HEK293 (cell line): Measurements from ENCODE around the gene RASA1.

Experiments used
- CTCF ChIA-PET: fragments of 350-600 bp; formaldehyde crosslinking; extraction: SDS; loops from one replicate; lab custom pipeline; 2021; ENCODE audit warnings: antibody characterized with exemption; lab: Yijun Ruan, JAX
- POLR2A ChIA-PET: fragments of 300-600 bp; formaldehyde crosslinking; extraction: SDS; loops from one replicate; lab custom pipeline; 2020; ENCODE audit warnings: antibody characterized with exemption, inconsistent platforms; lab: Yijun Ruan, JAX
- H3K27ac ChIP-seq: fragments of 200-500 bp; sonication (Bioruptor generic); 2 replicates; pipeline ENCODE4 v1.5.1; 2014; ENCODE audit warnings: low read depth, low read length, control low read depth, inconsistent platforms; ENCODE audit errors: extremely low read depth
- H3K36me3 ChIP-seq, 2 experiments: fragments of 200-500 bp in 1 of 2; sonication (Bioruptor generic) in 1 of 2; 1 replicate in 1 of 2; 2 replicates in 1 of 2; pipeline ENCODE4 v1.5.1; 2014 to 2017; ENCODE audit warnings: inconsistent platforms in 2 of 2, low read length in 2 of 2; ENCODE audit not compliant: control insufficient read depth in 2 of 2, insufficient read depth in 1 of 2
- H3K4me1 ChIP-seq: fragments of 200-500 bp; sonication (Bioruptor generic); 2 replicates; pipeline ENCODE4 v1.5.1; 2014; ENCODE audit warnings: mild to moderate bottlenecking, low read length, inconsistent platforms; ENCODE audit not compliant: control insufficient read depth, insufficient read depth
- H3K4me3 ChIP-seq: 2 replicates; pipeline ENCODE4 v1.5.1; 2011; ENCODE audit warnings: low read depth, mild to moderate bottlenecking, control low read depth, low read length, moderate library complexity
- H3K9me3 ChIP-seq: fragments of 200-500 bp; sonication (Bioruptor generic); 2 replicates; pipeline ENCODE4 v1.5.1; 2014; ENCODE audit warnings: low read depth, low read length, inconsistent platforms; ENCODE audit not compliant: control insufficient read depth, insufficient read depth
- HOXC10 ChIP-seq: sonication (generic); formaldehyde crosslinking; IDR thresholded peaks from 2 replicates; pipeline ENCODE4 v1.8.1; 2023; ENCODE audit warnings: mild to moderate bottlenecking, missing genetic modification reagents
- REPIN1 ChIP-seq: fragments of 450-650 bp; formaldehyde crosslinking; IDR thresholded peaks from 2 replicates; pipeline ENCODE4 v1.5.1; 2017; ENCODE audit warnings: missing biosample characterization, missing genetic modification characterization, low read depth
- WT1 ChIP-seq: fragments of 450-650 bp; formaldehyde crosslinking; IDR thresholded peaks from 2 replicates; pipeline ENCODE4 v1.5.1; 2016; ENCODE audit warnings: missing biosample characterization, missing genetic modification characterization
- YY2 ChIP-seq: fragments of 450-650 bp; formaldehyde crosslinking; IDR thresholded peaks from 2 replicates; pipeline ENCODE4 v1.5.1; 2016; ENCODE audit warnings: missing biosample characterization, missing genetic modification characterization
- ZFHX2 ChIP-seq: fragments of 450-650 bp; formaldehyde crosslinking; conservative IDR thresholded peaks from 2 replicates; pipeline ENCODE4 v1.5.1; 2016; ENCODE audit warnings: missing biosample characterization, missing genetic modification characterization
- ZFP3 ChIP-seq: fragments of 450-650 bp; formaldehyde crosslinking; IDR thresholded peaks from 2 replicates; pipeline ENCODE4 v1.5.1; 2016; ENCODE audit warnings: low read depth, missing biosample characterization, missing genetic modification characterization
- ZFP37 ChIP-seq: fragments of 450-650 bp; formaldehyde crosslinking; IDR thresholded peaks from 2 replicates; pipeline ENCODE4 v1.5.1; 2016; ENCODE audit warnings: missing biosample characterization, missing genetic modification characterization
- ZNF24 ChIP-seq: fragments of 450-650 bp; formaldehyde crosslinking; IDR thresholded peaks from 2 replicates; pipeline ENCODE4 v1.5.1; 2016; ENCODE audit warnings: missing biosample characterization, missing genetic modification characterization
- ZNF248 ChIP-seq: fragments of 450-650 bp; formaldehyde crosslinking; IDR thresholded peaks from 2 replicates; pipeline ENCODE4 v1.5.1; 2017; ENCODE audit warnings: missing biosample characterization, missing genetic modification characterization
- ZNF335 ChIP-seq: fragments of 450-650 bp; formaldehyde crosslinking; conservative IDR thresholded peaks from 2 replicates; pipeline ENCODE4 v1.5.1; 2016; ENCODE audit warnings: missing biosample characterization, missing genetic modification characterization
- ZNF48 ChIP-seq: fragments of 450-650 bp; formaldehyde crosslinking; IDR thresholded peaks from 2 replicates; pipeline ENCODE4 v1.5.1; 2016; ENCODE audit warnings: missing biosample characterization, missing genetic modification characterization
- ZNF830 ChIP-seq: fragments of 450-650 bp; IDR thresholded peaks from 2 replicates; pipeline ENCODE4 v1.5.0; 2018; ENCODE audit warnings: missing biosample characterization, missing genetic modification characterization, low read depth, mild to moderate bottlenecking, moderate library complexity
- TF ChIP-seq, protein P1 (sequence below): fragments of 450-650 bp; formaldehyde crosslinking; IDR thresholded peaks from 2 replicates; pipeline ENCODE4 v1.5.1; 2016; ENCODE audit warnings: missing biosample characterization, missing genetic modification characterization, borderline replicate concordance
- TF ChIP-seq, protein P2 (sequence below): fragments of 450-650 bp; formaldehyde crosslinking; IDR thresholded peaks from 2 replicates; pipeline ENCODE4 v1.5.1; 2017; ENCODE audit warnings: missing biosample characterization, missing genetic modification characterization
- TF ChIP-seq, protein P3 (sequence below): fragments of 450-650 bp; formaldehyde crosslinking; IDR thresholded peaks from 2 replicates; pipeline ENCODE4 v1.5.1; 2016; ENCODE audit warnings: missing biosample characterization, missing genetic modification characterization, low read depth
- TF ChIP-seq, protein P4 (sequence below): fragments of 450-650 bp; formaldehyde crosslinking; IDR thresholded peaks from 2 replicates; pipeline ENCODE4 v1.5.1; 2016; ENCODE audit warnings: missing biosample characterization, missing genetic modification characterization
- TF ChIP-seq, protein P5 (sequence below): fragments of 450-650 bp; formaldehyde crosslinking; IDR thresholded peaks from 2 replicates; pipeline ENCODE4 v1.5.1; 2016; ENCODE audit warnings: missing biosample characterization, missing genetic modification characterization

RASA1 gene

DNA sequence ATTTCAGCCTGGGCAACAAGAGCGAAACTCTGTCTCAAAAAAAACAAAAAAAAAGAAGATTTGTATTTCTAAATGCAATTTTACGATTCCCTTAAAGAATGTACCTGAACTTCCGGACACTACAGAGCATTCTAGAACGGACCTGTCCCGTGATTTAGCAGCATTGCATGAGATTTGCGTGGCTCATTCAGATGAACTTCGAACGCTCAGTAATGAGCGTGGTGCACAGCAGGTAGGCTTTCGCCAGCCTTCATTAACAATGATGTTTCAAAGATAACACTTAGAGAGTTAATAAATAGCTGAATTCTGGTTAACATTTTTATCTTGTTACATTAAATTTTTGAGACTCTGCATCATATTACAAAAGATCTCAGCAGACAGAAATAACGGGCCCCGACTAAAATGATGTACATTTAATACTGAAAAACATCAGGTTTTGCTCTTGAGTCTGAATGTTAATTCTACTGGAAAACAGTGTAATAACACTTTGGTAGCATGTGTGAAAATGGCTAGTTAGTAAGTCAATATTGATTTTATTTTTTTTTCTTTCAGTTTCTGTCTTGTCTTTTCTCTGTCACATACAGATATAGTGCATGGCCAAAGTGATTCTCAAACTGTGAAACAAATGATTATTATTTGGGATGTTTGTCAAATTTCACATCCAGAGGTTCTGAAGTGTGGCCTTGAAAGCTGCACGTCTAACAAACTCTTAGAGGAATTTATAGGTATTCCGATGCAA is 121.8 kb downstream of the RASA1 start:
- Histone ChIP-seq H3K36me3 (peaks cover 70 to 95% of the 10 kb centered on the region in 2 experiments), H3K4me1 (no peaks in the 10 kb centered on the region), H3K4me3 (no peak overlapping the region), H3K9me3 (no peaks in the 10 kb centered on the region), H3K27ac (no peak overlapping the region)
- TF ChIP-seq ZNF248 (tag by site-specific recombination): no peak
- no peak for TF ChIP-seq ZFHX2
- ChIA-PET CTCF (interaction anchor here (4.6 kb wide), 1 partner anchor 10 kb away, joined by 31 read pairs; no protein-coding TSS in a partner anchor), POLR2A (no interaction called here)

DNA sequence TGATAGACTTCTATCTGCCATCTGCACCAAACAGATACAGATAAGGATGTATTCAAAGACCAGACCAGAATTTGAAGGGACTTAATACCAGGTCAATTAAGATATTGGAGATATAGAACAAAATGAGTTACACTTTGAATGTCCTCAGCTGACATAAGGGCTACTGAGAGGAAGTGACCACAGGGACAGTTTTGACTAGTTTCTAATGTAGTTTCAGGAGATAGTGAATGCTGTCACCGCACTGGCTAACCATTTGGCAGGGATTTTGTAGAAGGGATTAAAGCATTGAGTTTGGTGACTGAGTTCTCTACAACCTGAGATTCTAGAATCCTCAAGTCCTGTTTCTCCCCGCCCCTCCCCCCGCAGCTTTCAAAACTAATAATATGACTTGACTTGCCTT is 122.4 kb downstream of the RASA1 start:
- ChIA-PET CTCF (interaction anchor here (0.9 to 4.6 kb wide), 2 partner anchors 10 to 402 kb away, joined by 5 to 31 read pairs; no protein-coding TSS in a partner anchor), POLR2A (no interaction called here)
- Histone ChIP-seq H3K27ac (no peak overlapping the region), H3K4me3 (no peak overlapping the region), H3K4me1 (no peaks in the 10 kb centered on the region), H3K36me3 (peaks cover 73 to 96% of the 10 kb centered on the region in 2 experiments)
- TF ChIP-seq, protein P1, sequence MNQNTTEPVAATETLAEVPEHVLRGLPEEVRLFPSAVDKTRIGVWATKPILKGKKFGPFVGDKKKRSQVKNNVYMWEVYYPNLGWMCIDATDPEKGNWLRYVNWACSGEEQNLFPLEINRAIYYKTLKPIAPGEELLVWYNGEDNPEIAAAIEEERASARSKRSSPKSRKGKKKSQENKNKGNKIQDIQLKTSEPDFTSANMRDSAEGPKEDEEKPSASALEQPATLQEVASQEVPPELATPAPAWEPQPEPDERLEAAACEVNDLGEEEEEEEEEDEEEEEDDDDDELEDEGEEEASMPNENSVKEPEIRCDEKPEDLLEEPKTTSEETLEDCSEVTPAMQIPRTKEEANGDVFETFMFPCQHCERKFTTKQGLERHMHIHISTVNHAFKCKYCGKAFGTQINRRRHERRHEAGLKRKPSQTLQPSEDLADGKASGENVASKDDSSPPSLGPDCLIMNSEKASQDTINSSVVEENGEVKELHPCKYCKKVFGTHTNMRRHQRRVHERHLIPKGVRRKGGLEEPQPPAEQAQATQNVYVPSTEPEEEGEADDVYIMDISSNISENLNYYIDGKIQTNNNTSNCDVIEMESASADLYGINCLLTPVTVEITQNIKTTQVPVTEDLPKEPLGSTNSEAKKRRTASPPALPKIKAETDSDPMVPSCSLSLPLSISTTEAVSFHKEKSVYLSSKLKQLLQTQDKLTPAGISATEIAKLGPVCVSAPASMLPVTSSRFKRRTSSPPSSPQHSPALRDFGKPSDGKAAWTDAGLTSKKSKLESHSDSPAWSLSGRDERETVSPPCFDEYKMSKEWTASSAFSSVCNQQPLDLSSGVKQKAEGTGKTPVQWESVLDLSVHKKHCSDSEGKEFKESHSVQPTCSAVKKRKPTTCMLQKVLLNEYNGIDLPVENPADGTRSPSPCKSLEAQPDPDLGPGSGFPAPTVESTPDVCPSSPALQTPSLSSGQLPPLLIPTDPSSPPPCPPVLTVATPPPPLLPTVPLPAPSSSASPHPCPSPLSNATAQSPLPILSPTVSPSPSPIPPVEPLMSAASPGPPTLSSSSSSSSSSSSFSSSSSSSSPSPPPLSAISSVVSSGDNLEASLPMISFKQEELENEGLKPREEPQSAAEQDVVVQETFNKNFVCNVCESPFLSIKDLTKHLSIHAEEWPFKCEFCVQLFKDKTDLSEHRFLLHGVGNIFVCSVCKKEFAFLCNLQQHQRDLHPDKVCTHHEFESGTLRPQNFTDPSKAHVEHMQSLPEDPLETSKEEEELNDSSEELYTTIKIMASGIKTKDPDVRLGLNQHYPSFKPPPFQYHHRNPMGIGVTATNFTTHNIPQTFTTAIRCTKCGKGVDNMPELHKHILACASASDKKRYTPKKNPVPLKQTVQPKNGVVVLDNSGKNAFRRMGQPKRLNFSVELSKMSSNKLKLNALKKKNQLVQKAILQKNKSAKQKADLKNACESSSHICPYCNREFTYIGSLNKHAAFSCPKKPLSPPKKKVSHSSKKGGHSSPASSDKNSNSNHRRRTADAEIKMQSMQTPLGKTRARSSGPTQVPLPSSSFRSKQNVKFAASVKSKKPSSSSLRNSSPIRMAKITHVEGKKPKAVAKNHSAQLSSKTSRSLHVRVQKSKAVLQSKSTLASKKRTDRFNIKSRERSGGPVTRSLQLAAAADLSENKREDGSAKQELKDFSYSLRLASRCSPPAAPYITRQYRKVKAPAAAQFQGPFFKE (tag by site-specific recombination): no peak
- TF ChIP-seq, protein P2, sequence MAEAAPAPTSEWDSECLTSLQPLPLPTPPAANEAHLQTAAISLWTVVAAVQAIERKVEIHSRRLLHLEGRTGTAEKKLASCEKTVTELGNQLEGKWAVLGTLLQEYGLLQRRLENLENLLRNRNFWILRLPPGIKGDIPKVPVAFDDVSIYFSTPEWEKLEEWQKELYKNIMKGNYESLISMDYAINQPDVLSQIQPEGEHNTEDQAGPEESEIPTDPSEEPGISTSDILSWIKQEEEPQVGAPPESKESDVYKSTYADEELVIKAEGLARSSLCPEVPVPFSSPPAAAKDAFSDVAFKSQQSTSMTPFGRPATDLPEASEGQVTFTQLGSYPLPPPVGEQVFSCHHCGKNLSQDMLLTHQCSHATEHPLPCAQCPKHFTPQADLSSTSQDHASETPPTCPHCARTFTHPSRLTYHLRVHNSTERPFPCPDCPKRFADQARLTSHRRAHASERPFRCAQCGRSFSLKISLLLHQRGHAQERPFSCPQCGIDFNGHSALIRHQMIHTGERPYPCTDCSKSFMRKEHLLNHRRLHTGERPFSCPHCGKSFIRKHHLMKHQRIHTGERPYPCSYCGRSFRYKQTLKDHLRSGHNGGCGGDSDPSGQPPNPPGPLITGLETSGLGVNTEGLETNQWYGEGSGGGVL (tag by site-specific recombination): no peak
- no peak for TF ChIP-seq WT1 (tag by site-specific recombination)
- TF ChIP-seq, all 188 proteins: peak for 0
- H3K9me3 ChIP-seq: no peaks in the 10 kb centered on the region

DNA sequence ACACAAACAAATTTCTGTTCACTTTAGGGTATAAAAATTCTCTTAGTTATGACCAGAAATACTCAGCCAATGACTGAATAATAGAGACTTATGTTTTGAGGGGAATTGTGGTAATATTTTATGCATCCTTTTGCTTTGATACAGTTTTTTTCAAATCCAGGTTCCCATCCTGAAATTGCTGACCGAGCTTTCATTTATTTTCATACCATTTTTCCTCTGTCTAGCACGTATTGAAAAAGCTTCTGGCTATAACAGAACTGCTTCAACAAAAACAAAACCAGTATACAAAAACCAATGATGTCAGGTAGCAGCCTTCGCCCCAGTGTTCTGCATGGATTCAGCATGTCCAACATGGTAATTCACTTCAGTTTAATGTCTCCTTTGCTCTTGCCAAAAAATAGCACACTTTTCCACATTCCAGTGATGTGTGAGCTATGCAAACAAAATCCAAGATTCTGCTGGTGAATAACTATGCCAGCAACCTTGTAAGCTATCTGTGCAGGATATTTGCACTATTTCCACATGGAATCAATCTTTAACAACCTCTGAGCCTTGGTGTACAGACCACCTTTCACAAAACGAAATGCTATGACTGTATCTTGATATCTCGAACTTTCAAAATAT is 123.0 kb downstream of the RASA1 start:
- ChIA-PET CTCF (interaction anchor here (0.9 to 4.6 kb wide), 2 partner anchors 9 to 403 kb away, joined by 5 to 31 read pairs; no protein-coding TSS in a partner anchor), POLR2A (no interaction called here)
- no peak overlapping the region for H3K4me3 ChIP-seq
- H3K9me3 ChIP-seq: no peaks in the 10 kb centered on the region
- H3K36me3 ChIP-seq: peaks cover 73 to 98% of the 10 kb centered on the region in 2 experiments
- no peaks in the 10 kb centered on the region for H3K4me1 ChIP-seq
- no peak overlapping the region for H3K27ac ChIP-seq
- TF ChIP-seq, protein P3, sequence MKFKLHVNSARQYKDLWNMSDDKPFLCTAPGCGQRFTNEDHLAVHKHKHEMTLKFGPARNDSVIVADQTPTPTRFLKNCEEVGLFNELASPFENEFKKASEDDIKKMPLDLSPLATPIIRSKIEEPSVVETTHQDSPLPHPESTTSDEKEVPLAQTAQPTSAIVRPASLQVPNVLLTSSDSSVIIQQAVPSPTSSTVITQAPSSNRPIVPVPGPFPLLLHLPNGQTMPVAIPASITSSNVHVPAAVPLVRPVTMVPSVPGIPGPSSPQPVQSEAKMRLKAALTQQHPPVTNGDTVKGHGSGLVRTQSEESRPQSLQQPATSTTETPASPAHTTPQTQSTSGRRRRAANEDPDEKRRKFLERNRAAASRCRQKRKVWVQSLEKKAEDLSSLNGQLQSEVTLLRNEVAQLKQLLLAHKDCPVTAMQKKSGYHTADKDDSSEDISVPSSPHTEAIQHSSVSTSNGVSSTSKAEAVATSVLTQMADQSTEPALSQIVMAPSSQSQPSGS (tag by site-specific recombination): no peak
- TF ChIP-seq ZFP3 (tag by site-specific recombination) (no peak), YY2 (tag by site-specific recombination) (no peak), ZNF335 (tag by site-specific recombination) (no peak), ZNF48 (tag by site-specific recombination) (no peak), ZFP37 (tag by site-specific recombination) (no peak), REPIN1 (no peak), ZNF24 (tag by site-specific recombination) (no peak), ZNF248 (tag by site-specific recombination) (no peak), ZNF830 (no peak), HOXC10 (CRISPR knock-in tag) (no peak)
- TF ChIP-seq, protein P4, sequence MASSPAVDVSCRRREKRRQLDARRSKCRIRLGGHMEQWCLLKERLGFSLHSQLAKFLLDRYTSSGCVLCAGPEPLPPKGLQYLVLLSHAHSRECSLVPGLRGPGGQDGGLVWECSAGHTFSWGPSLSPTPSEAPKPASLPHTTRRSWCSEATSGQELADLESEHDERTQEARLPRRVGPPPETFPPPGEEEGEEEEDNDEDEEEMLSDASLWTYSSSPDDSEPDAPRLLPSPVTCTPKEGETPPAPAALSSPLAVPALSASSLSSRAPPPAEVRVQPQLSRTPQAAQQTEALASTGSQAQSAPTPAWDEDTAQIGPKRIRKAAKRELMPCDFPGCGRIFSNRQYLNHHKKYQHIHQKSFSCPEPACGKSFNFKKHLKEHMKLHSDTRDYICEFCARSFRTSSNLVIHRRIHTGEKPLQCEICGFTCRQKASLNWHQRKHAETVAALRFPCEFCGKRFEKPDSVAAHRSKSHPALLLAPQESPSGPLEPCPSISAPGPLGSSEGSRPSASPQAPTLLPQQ (tag by site-specific recombination): no peak
- TF ChIP-seq, protein P5, sequence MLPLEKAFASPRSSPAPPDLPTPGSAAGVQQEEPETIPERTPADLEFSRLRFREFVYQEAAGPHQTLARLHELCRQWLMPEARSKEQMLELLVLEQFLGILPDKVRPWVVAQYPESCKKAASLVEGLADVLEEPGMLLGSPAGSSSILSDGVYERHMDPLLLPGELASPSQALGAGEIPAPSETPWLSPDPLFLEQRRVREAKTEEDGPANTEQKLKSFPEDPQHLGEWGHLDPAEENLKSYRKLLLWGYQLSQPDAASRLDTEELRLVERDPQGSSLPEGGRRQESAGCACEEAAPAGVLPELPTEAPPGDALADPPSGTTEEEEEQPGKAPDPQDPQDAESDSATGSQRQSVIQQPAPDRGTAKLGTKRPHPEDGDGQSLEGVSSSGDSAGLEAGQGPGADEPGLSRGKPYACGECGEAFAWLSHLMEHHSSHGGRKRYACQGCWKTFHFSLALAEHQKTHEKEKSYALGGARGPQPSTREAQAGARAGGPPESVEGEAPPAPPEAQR (tag by site-specific recombination): no peak
